ENCODE measurements around the gene CLDN12. TPM values are rescaled to one million over a fixed set of nuclear protein-coding genes. Genes with fewer than 3 reads are reported as not detected.
"Not testable (repeated sequence)": the region's sequence is repeated elsewhere in the genome, so short reads cannot be mapped to it uniquely, and the experiment has no call there.

The CLDN12 gene
- total RNA-seq, 2 experiments from 2014 or later: 5.4 to 5.8 TPM

GRCh38 chr7:90433221-90433620 is 30.0 kb downstream of the CLDN12 start:
- H3K9me3 Mint-ChIP-seq (ENCODE audit: low read depth): no peaks in the 10 kb centered on the region
- peaks cover 11% of the 10 kb centered on the region for H3K27me3 Mint-ChIP-seq
- POLR2A ChIA-PET: no interaction called here
- no peaks in the 10 kb centered on the region for H3K4me1 Mint-ChIP-seq
- H3K4me3 Mint-ChIP-seq: no peak overlapping the region
- no peak overlapping the region for H3K27ac Mint-ChIP-seq
- ATAC-seq (no peak), DNase-seq (no peak)
- CTCF ChIA-PET: interaction anchor here (1.2 kb wide), 1 partner anchor 22 kb away, joined by 3 read pairs; no protein-coding TSS in a partner anchor
- no peaks in the 10 kb centered on the region for H3K36me3 Mint-ChIP-seq (ENCODE audit: low read depth)
- intact Hi-C loops (cut with DNase I, micrococcal nuclease): no loop called here

- ChIA-PET CTCF (interaction anchor here (0.7 kb wide), 1 partner anchor 10 kb away, joined by 3 read pairs; no protein-coding TSS in a partner anchor), POLR2A (no interaction called here)
- Mint-ChIP-seq H3K4me3 (no peak overlapping the region), H3K27me3 (peaks cover 9% of the 10 kb centered on the region), H3K4me1 (no peaks in the 10 kb centered on the region), H3K27ac (no peak overlapping the region), H3K9me3 (ENCODE audit: low read depth) (no peaks in the 10 kb centered on the region), H3K36me3 (ENCODE audit: low read depth) (no peaks in the 10 kb centered on the region)
- DNase-seq (no peak), ATAC-seq (no peak)
- intact Hi-C loops (cut with DNase I, micrococcal nuclease): no loop called here
These were observed 42.4 kb downstream of the CLDN12 start for GRCh38 chr7:90445633-90446032.

GRCh38 chr7:90446137-90446899 is 43.1 kb downstream of the CLDN12 start:
- intact Hi-C loops (cut with DNase I, micrococcal nuclease): no loop called here
- H3K36me3 Mint-ChIP-seq (ENCODE audit: low read depth): no peaks in the 10 kb centered on the region
- ATAC-seq: no peak
- POLR2A ChIA-PET: no interaction called here
- no peak overlapping the region for H3K4me3 Mint-ChIP-seq
- no peaks in the 10 kb centered on the region for H3K9me3 Mint-ChIP-seq (ENCODE audit: low read depth)
- no peaks in the 10 kb centered on the region for H3K4me1 Mint-ChIP-seq
- CTCF ChIA-PET: interaction anchor here (1.4 kb wide), 1 partner anchor 9 kb away, joined by 7 read pairs; no protein-coding TSS in a partner anchor
- no peak overlapping the region for H3K27ac Mint-ChIP-seq
- no peak for DNase-seq
- peaks cover 9% of the 10 kb centered on the region for H3K27me3 Mint-ChIP-seq

- intact Hi-C loops (cut with DNase I, micrococcal nuclease): no loop called here
- DNase-seq (no peak), ATAC-seq (no peak)
- Mint-ChIP-seq H3K9me3 (ENCODE audit: low read depth) (no peaks in the 10 kb centered on the region), H3K4me1 (peaks cover 6% of the 10 kb centered on the region), H3K27me3 (peaks cover 16% of the 10 kb centered on the region), H3K4me3 (no peak overlapping the region), H3K27ac (no peak overlapping the region), H3K36me3 (ENCODE audit: low read depth) (no peaks in the 10 kb centered on the region)
- CTCF ChIA-PET: interaction anchor here (0.8 to 2.8 kb wide), 3 partner anchors 110 to 174 kb away, joined by 3 to 29 read pairs (median 4); no protein-coding TSS in a partner anchor
- POLR2A ChIA-PET: no interaction called here
These were observed 50.1 kb downstream of the CLDN12 start for GRCh38 chr7:90453259-90453891.

GRCh38 chr7:90453931-90454330 is 50.7 kb downstream of the CLDN12 start:
- Mint-ChIP-seq H3K9me3 (ENCODE audit: low read depth) (no peaks in the 10 kb centered on the region), H3K27me3 (peaks cover 16% of the 10 kb centered on the region), H3K4me3 (no peak overlapping the region), H3K27ac (no peak overlapping the region), H3K36me3 (ENCODE audit: low read depth) (no peaks in the 10 kb centered on the region), H3K4me1 (peaks cover 6% of the 10 kb centered on the region)
- ATAC-seq (no peak), DNase-seq (no peak)
- ChIA-PET POLR2A (no interaction called here), CTCF (interaction anchor here (2.0 to 2.8 kb wide), 2 partner anchors 164 to 174 kb away, joined by 4 to 29 read pairs; no protein-coding TSS in a partner anchor)
- intact Hi-C loops (cut with DNase I, micrococcal nuclease): loop anchor here (2.0 kb wide), 2 partner anchors 67 to 175 kb away; no protein-coding TSS in a partner anchor

GRCh38 chr7:90455163-90456030 is 52.1 kb downstream of the CLDN12 start:
- Mint-ChIP-seq H3K27ac (no peak overlapping the region), H3K36me3 (ENCODE audit: low read depth) (no peaks in the 10 kb centered on the region), H3K4me3 (no peak overlapping the region), H3K4me1 (peaks cover 6% of the 10 kb centered on the region), H3K27me3 (peaks cover 16% of the 10 kb centered on the region), H3K9me3 (ENCODE audit: low read depth) (no peaks in the 10 kb centered on the region)
- ChIA-PET CTCF (interaction anchor here (0.7 to 2.8 kb wide), 23 partner anchors 8 to 581 kb away, joined by 3 to 29 read pairs (median 4); no protein-coding TSS in a partner anchor), POLR2A (interaction anchor here (0.6 kb wide), 1 partner anchor 12 kb away, joined by 3 read pairs; no protein-coding TSS in a partner anchor)
- peak; percentile 64 for ATAC-seq
- no peak for DNase-seq
- intact Hi-C loops (cut with DNase I, micrococcal nuclease): loop anchor here (1.0 to 5.0 kb wide), 5 partner anchors 65 to 579 kb away; no protein-coding TSS in a partner anchor

- POLR2A ChIA-PET: no interaction called here
- Mint-ChIP-seq H3K9me3 (ENCODE audit: low read depth) (no peaks in the 10 kb centered on the region), H3K27ac (no peak overlapping the region), H3K4me3 (no peak overlapping the region), H3K27me3 (peaks cover 16% of the 10 kb centered on the region), H3K4me1 (peaks cover 8% of the 10 kb centered on the region), H3K36me3 (ENCODE audit: low read depth) (no peaks in the 10 kb centered on the region)
- ATAC-seq: no peak
- CTCF ChIA-PET: no interaction called here
- DNase-seq: no peak
- intact Hi-C loops (cut with DNase I, micrococcal nuclease): loop anchor here in 1 of 2 experiments (5.0 kb wide), 1 partner anchor 574 kb away; no protein-coding TSS in a partner anchor
These were observed 54.8 kb downstream of the CLDN12 start for GRCh38 chr7:90458104-90458503.

- POLR2A ChIA-PET: no interaction called here
- Mint-ChIP-seq H3K36me3 (ENCODE audit: low read depth) (peaks cover 10% of the 10 kb centered on the region), H3K27ac (no peak overlapping the region), H3K9me3 (ENCODE audit: low read depth) (peaks cover 13% of the 10 kb centered on the region), H3K4me1 (peaks cover 15% of the 10 kb centered on the region), H3K27me3 (peaks cover 14% of the 10 kb centered on the region), H3K4me3 (no peak overlapping the region)
- intact Hi-C loops (cut with DNase I, micrococcal nuclease): loop anchor here in 1 of 2 experiments (5.0 kb wide), 1 partner anchor 572 kb away; no protein-coding TSS in a partner anchor
- DNase-seq (no peak), ATAC-seq (no peak)
- CTCF ChIA-PET: no interaction called here
These were observed 56.6 kb downstream of the CLDN12 start for GRCh38 chr7:90459888-90460287.

GRCh38 chr7:90461219-90461618 is 58.0 kb downstream of the CLDN12 start:
- no peak overlapping the region for H3K27ac Mint-ChIP-seq
- no peak overlapping the region for H3K4me3 Mint-ChIP-seq
- ChIA-PET POLR2A (no interaction called here), CTCF (no interaction called here)
- DNase-seq (no peak), ATAC-seq (peak; percentile 16)
- peaks cover 22% of the 10 kb centered on the region for H3K9me3 Mint-ChIP-seq (ENCODE audit: low read depth)
- peaks cover 4% of the 10 kb centered on the region for H3K27me3 Mint-ChIP-seq
- intact Hi-C loops (cut with DNase I, micrococcal nuclease): no loop called here
- peaks cover 13% of the 10 kb centered on the region for H3K36me3 Mint-ChIP-seq (ENCODE audit: low read depth)
- H3K4me1 Mint-ChIP-seq: peaks cover 10% of the 10 kb centered on the region

- DNase-seq; H3K4me1 Mint-ChIP-seq; H3K27me3 Mint-ChIP-seq; CTCF ChIA-PET; POLR2A ChIA-PET; intact Hi-C loops (cut with DNase I, micrococcal nuclease): not testable (repeated sequence)
- peak overlapping the region; percentile 16 for H3K27ac Mint-ChIP-seq
- peak overlapping the region; percentile 30 for H3K4me3 Mint-ChIP-seq
- peaks cover 22% of the 10 kb centered on the region for H3K9me3 Mint-ChIP-seq (ENCODE audit: low read depth)
- H3K36me3 Mint-ChIP-seq (ENCODE audit: low read depth): peaks cover 13% of the 10 kb centered on the region
- ATAC-seq: peak; percentile 68
These were observed 59.9 kb downstream of the CLDN12 start for GRCh38 chr7:90463151-90463628.
